22Rv1 (cell line): ENCODE results near the gene IQGAP2.

Experiments
- ZFX ChIP-seq: fragments of 450-650 bp; IDR thresholded peaks from 2 replicates; pipeline ENCODE4 v1.6.1; 2017; ENCODE audit warnings: antibody characterized with exemption, borderline replicate concordance
- TF ChIP-seq, protein P1 (sequence below): fragments of 450-650 bp; IDR thresholded peaks from 2 replicates; pipeline ENCODE4 v1.5.1; 2017; ENCODE audit warnings: mild to moderate bottlenecking

DNA sequence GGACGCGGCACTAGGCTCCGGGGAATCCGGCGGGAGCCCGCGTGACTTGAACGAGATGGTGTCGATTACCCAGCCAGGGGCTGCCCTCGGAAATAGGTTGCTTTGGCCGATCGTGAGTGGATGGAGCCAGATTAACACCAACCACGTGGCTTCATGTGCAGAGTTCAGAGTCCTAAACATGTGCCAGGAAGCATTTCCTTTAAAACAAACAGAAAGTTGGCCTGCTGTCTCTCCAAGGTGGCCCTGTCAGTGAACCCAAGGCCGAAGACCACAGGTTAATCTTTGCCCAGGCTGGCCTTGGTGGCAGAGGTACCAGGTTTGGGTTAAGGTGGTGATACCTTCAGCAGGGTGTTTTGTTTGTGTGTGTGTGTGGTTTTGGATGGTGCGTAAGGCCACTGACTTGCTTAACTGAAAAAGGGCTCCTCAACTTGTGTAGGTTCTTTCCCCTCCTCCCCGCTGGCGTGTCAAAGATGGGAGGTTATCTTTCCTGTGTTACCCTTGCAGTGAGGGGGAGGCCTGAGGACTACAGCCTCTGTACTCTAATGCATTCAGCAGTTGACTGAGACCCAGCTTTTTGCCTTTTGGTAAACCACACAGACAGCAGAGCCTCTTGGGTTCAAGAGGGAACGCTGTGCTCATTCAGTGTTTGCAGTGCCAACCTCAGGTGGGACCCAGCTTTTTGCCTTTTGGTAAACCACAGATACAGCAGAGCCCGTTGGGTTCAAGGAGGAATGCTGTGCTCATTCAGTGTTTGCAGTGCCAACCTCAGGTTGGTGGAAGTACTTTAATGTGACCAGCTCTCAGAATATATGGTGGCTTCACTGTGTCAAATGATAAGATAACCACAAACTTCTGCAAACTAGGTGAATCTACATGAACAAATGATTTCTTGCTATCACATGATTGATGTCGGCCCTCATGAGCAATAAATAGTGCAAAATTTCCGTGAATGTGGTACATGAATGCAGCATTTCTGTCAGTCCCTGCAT lies 1.4 kb downstream of the IQGAP2 start:
- TF ChIP-seq, protein P1, sequence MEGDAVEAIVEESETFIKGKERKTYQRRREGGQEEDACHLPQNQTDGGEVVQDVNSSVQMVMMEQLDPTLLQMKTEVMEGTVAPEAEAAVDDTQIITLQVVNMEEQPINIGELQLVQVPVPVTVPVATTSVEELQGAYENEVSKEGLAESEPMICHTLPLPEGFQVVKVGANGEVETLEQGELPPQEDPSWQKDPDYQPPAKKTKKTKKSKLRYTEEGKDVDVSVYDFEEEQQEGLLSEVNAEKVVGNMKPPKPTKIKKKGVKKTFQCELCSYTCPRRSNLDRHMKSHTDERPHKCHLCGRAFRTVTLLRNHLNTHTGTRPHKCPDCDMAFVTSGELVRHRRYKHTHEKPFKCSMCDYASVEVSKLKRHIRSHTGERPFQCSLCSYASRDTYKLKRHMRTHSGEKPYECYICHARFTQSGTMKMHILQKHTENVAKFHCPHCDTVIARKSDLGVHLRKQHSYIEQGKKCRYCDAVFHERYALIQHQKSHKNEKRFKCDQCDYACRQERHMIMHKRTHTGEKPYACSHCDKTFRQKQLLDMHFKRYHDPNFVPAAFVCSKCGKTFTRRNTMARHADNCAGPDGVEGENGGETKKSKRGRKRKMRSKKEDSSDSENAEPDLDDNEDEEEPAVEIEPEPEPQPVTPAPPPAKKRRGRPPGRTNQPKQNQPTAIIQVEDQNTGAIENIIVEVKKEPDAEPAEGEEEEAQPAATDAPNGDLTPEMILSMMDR: no peak
- no peak for TF ChIP-seq ZFX
